ENCODE data around the gene TUBB4B. TPM values are rescaled to one million over a fixed set of nuclear protein-coding genes. Genes with fewer than 3 reads are reported as not detected.

Gene TUBB4B
- polyA plus RNA-seq, 2 of the 4 experiments (the other 2 are of a cell fraction), result 256 to 671 TPM

DNA sequence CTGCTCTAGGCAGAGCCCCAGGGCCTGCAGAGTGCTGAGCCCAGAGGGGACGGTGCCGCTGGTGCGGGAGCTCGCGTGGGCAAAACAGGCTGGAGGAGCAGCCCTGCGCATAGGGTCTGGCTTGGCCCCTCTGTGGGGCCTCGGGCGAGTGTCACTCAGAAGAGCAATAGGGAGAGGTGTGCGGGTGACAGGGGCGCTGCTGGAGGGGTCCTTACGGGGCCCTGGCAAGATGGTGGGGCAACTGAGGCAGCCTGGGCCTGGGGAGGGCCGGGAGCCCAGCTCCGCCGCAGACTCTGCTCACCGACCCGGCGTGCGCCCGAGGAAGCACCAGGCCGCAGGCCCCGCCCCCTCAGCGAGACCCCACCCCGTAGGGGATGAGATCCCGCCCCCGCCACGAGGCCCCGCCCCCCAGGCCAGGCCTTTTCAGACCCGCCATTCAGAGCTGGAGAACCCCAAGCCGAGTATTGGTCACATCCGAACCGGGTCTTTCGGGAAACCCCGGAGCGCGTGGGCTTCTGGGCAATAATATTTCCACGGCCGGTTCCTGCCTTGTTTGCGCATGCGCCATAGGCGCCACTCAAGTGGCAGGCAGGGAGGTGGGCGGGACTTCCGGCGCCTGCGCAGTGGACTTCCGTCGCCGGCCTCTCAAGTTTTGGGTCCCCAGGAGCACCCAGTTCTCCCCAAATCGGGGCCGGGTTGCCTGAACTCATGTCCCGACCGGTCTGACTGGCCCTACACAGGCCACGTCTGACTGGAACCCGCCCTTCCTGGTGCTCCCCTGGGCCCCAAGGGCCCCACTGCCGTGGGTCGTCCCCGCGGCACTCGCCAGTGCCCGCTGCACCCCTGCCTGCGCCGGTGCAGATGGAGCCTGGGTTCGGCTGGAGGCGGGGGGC lies 17.8 kb upstream of the TUBB4B start:
- DNase-seq (ENCODE audit: low read depth in 1 of 2, low spot score in 1 of 2) (peak; percentile 95 to 98), ATAC-seq (peak; percentile 44 to 76), FAIRE-seq (peak; percentile 90)
- TF ChIP-seq, protein P1, sequence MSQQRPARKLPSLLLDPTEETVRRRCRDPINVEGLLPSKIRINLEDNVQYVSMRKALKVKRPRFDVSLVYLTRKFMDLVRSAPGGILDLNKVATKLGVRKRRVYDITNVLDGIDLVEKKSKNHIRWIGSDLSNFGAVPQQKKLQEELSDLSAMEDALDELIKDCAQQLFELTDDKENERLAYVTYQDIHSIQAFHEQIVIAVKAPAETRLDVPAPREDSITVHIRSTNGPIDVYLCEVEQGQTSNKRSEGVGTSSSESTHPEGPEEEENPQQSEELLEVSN (IDR thresholded peaks at IDR 0.05; ENCODE audit: borderline replicate concordance, low read depth), result peak; percentile 37; the same call in 1 of the 2 replicates
- peak; percentile 60 for TF ChIP-seq POLR2A (IDR thresholded peaks at IDR 0.05; ENCODE audit: low read length)
- TF ChIP-seq, protein P2, sequence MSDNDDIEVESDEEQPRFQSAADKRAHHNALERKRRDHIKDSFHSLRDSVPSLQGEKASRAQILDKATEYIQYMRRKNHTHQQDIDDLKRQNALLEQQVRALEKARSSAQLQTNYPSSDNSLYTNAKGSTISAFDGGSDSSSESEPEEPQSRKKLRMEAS (IDR thresholded peaks at IDR 0.05), result peak; percentile 55
- TF ChIP-seq, protein P3, sequence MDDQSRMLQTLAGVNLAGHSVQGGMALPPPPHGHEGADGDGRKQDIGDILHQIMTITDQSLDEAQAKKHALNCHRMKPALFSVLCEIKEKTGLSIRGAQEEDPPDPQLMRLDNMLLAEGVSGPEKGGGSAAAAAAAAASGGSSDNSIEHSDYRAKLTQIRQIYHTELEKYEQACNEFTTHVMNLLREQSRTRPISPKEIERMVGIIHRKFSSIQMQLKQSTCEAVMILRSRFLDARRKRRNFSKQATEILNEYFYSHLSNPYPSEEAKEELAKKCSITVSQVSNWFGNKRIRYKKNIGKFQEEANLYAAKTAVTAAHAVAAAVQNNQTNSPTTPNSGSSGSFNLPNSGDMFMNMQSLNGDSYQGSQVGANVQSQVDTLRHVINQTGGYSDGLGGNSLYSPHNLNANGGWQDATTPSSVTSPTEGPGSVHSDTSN (IDR thresholded peaks at IDR 0.05), result peak; percentile 23; the same call in 1 of the 2 replicates
- peak; percentile 24; the same call in 1 of the 2 replicates for TF ChIP-seq PHF8 (IDR thresholded peaks at IDR 0.05; ENCODE audit: borderline replicate concordance, low read depth)
- no peak for TF ChIP-seq RARB (CRISPR knock-in tag; IDR thresholded peaks at IDR 0.05)
- TF ChIP-seq, protein P4, sequence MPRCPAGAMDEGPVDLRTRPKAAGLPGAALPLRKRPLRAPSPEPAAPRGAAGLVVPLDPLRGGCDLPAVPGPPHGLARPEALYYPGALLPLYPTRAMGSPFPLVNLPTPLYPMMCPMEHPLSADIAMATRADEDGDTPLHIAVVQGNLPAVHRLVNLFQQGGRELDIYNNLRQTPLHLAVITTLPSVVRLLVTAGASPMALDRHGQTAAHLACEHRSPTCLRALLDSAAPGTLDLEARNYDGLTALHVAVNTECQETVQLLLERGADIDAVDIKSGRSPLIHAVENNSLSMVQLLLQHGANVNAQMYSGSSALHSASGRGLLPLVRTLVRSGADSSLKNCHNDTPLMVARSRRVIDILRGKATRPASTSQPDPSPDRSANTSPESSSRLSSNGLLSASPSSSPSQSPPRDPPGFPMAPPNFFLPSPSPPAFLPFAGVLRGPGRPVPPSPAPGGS (IDR thresholded peaks at IDR 0.05), result 0 out of 3 replicates have a peak, but pooled peaks have one; percentile 7
- TF ChIP-seq ZFP36 (IDR thresholded peaks at IDR 0.05; ENCODE audit: borderline replicate concordance, partially characterized antibody), result no peak
- no peak for TF ChIP-seq HEYL (CRISPR knock-in tag; IDR thresholded peaks at IDR 0.05)
- peak; percentile 82 to 90; a peak in 4 of 5 replicates for TF ChIP-seq JUN (IDR thresholded peaks at IDR 0.05)
- Histone ChIP-seq H3K4me3 (peak overlapping the region; percentile 72), H3K4me2 (peak overlapping the region; percentile 98), H3K27ac (peak overlapping the region; percentile 89 to 93), H3K4me1 (peaks cover 66% of the 10 kb centered on the region), H3K9me3 (no peaks in the 10 kb centered on the region)
- 3% methylated on average over 21 of the region's 63 CpGs for WGBS (ENCODE audit: missing lambda C conversion rate)
- CTCF ChIA-PET, result interaction anchor here (0.7 to 10.1 kb wide), 14 partner anchors 11 to 194 kb away, joined by 3 to 113 read pairs (median 5); partner anchors contain the start of genes ANAPC2, NPDC1, SSNA1 and TUBB4B
- POLR2A ChIA-PET, result interaction anchor here (0.6 to 3.5 kb wide), 17 partner anchors 13 to 348 kb away, joined by 3 to 37 read pairs (median 5); partner anchors contain the start of genes ANAPC2, SSNA1, TOR4A and TPRN

DNA sequence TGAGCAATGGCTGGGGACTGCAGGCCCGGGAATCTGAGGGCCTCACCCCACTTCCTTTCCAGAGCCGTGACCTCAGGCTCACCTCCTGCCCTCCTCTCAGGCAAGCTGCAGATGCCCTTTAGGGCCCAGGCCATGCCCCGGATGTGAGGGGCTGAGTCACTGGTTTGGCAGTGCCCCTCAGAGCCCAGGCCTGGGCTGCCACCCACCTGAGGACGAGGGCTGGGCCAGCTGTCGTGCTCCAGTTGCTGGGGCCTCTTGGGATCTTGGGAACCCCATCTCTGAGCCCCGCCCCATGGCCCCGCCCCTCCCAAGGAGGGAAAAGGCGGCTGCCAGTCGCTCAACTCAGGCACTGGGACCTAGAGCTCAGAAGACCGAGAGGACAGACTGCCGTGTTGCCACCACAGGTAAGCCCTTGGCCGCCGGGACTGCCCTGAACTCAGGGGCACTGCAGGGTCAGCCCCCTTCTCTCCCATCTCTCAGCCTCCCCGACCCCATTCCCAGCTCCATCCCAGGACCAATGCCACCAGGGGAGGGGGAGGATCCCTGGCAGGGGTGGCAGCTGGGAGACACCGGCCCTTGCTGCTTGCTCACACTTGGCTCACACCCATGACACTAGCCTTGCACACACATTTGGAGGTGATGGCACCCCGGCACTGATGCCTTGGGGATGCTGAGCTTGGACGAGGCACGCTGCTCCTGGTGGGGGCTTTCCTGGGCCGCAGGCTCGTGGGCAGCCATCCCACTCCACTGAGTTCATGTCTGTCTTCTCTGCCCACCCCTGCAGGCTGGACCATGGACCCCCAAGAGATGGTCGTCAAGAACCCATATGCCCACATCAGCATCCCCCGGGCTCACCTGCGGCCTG lies 16.0 kb upstream of the TUBB4B start, which contains the start of gene CYSRT1:
CYSRT1 (plus strand) TSS at position 345 of the 865 bp plus-strand sequence; CDS start at position 793, 448 bp downstream.
- POLR2A ChIA-PET, result interaction anchor here (0.5 to 3.5 kb wide), 4 partner anchors 15 to 74 kb away, joined by 3 to 27 read pairs (median 24); partner anchors contain the start of genes ANAPC2, SSNA1, TPRN and TUBB4B
- Histone ChIP-seq H3K4me2 (peak within 1 kb of the TSS; percentile 98), H3K4me3 (peak within 1 kb of the TSS; percentile 72), H3K4me1 (peaks cover 61% of the 10 kb centered on the region), H3K27ac (peak within 1 kb of the TSS; percentile 89 to 93), H3K9me3 (no peaks in the 10 kb centered on the region)
- 69% methylated on average over 9 of the region's 23 CpGs for WGBS (ENCODE audit: missing lambda C conversion rate)
- FAIRE-seq (no peak), ATAC-seq (no peak), DNase-seq (ENCODE audit: low read depth in 1 of 2, low spot score in 1 of 2) (no peak)
- CTCF ChIA-PET, result interaction anchor here (0.7 to 10.1 kb wide), 15 partner anchors 10 to 196 kb away, joined by 3 to 113 read pairs (median 5); partner anchors contain the start of genes ANAPC2, SSNA1, TPRN and TUBB4B
- no peak for TF ChIP-seq CHD4 (IDR thresholded peaks at IDR 0.05; ENCODE audit: borderline replicate concordance)
- no peak for TF ChIP-seq NFE2L2 (conservative IDR thresholded peaks at IDR 0.05; ENCODE audit: low read length)
- TF ChIP-seq CEBPB (IDR thresholded peaks at IDR 0.05), result no peak
- TF ChIP-seq ZNF302 (CRISPR knock-in tag; IDR thresholded peaks at IDR 0.05), result no peak
- TF ChIP-seq CBX2 (IDR thresholded peaks at IDR 0.05; ENCODE audit: borderline replicate concordance, low read depth), result no peak
- TF ChIP-seq, protein P2 (IDR thresholded peaks at IDR 0.05), result no peak
- no peak for TF ChIP-seq KDM5A (IDR thresholded peaks at IDR 0.05)
- TF ChIP-seq HOXB5 (CRISPR knock-in tag; IDR thresholded peaks at IDR 0.05), result no peak
- no peak for TF ChIP-seq GATA3 (IDR thresholded peaks at IDR 0.05; ENCODE audit: borderline replicate concordance)
- TF ChIP-seq, protein P5, sequence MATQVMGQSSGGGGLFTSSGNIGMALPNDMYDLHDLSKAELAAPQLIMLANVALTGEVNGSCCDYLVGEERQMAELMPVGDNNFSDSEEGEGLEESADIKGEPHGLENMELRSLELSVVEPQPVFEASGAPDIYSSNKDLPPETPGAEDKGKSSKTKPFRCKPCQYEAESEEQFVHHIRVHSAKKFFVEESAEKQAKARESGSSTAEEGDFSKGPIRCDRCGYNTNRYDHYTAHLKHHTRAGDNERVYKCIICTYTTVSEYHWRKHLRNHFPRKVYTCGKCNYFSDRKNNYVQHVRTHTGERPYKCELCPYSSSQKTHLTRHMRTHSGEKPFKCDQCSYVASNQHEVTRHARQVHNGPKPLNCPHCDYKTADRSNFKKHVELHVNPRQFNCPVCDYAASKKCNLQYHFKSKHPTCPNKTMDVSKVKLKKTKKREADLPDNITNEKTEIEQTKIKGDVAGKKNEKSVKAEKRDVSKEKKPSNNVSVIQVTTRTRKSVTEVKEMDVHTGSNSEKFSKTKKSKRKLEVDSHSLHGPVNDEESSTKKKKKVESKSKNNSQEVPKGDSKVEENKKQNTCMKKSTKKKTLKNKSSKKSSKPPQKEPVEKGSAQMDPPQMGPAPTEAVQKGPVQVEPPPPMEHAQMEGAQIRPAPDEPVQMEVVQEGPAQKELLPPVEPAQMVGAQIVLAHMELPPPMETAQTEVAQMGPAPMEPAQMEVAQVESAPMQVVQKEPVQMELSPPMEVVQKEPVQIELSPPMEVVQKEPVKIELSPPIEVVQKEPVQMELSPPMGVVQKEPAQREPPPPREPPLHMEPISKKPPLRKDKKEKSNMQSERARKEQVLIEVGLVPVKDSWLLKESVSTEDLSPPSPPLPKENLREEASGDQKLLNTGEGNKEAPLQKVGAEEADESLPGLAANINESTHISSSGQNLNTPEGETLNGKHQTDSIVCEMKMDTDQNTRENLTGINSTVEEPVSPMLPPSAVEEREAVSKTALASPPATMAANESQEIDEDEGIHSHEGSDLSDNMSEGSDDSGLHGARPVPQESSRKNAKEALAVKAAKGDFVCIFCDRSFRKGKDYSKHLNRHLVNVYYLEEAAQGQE (IDR thresholded peaks at IDR 0.05), result no peak
- TF ChIP-seq NR3C1 (IDR thresholded peaks at IDR 0.05), result no peak
- TF ChIP-seq EP300 (IDR thresholded peaks at IDR 0.05), result no peak
- TF ChIP-seq JUN (IDR thresholded peaks at IDR 0.05), result no peak
- no peak for TF ChIP-seq MAZ (IDR thresholded peaks at IDR 0.05; ENCODE audit: borderline replicate concordance, low read depth, low read length)
- TF ChIP-seq FOXS1 (CRISPR knock-in tag; IDR thresholded peaks at IDR 0.05), result no peak
- no peak for TF ChIP-seq RCOR1 (IDR thresholded peaks at IDR 0.05; ENCODE audit: low read depth, low read length)
- TF ChIP-seq, protein P6, sequence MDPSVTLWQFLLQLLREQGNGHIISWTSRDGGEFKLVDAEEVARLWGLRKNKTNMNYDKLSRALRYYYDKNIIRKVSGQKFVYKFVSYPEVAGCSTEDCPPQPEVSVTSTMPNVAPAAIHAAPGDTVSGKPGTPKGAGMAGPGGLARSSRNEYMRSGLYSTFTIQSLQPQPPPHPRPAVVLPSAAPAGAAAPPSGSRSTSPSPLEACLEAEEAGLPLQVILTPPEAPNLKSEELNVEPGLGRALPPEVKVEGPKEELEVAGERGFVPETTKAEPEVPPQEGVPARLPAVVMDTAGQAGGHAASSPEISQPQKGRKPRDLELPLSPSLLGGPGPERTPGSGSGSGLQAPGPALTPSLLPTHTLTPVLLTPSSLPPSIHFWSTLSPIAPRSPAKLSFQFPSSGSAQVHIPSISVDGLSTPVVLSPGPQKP (IDR thresholded peaks at IDR 0.05; ENCODE audit: low read depth, low read length), result no peak

Measured in A549 (cell line).